PC-3 (cell line): ENCODE results near the gene ABHD8.

Source experiments
- CTCF ChIP-seq: fragments of 300-600 bp; sonication (generic); conservative IDR thresholded peaks from 2 replicates; pipeline ENCODE4 v1.5.1; 2017; ENCODE audit warnings: antibody characterized with exemption, low read depth, mild to moderate bottlenecking, low read length
- EZH2phosphoT487 ChIP-seq: fragments of 300-600 bp; sonication (generic); IDR thresholded peaks from 2 replicates; pipeline ENCODE4 v1.6.1; 2018; ENCODE audit warnings: mild to moderate bottlenecking, antibody characterized with exemption, low read length, borderline replicate concordance

GRCh38 chr19:17264641-17264979 is 38.6 kb downstream of the ABHD8 start, which contains the start of gene USHBP1:
- TF ChIP-seq CTCF (no peak), EZH2phosphoT487 (no peak)
